ENCODE results near the gene ATG4A. TPM values are rescaled to one million over a fixed set of nuclear protein-coding genes. Genes with fewer than 3 reads are reported as not detected.

The ATG4A gene
- total RNA-seq, 1 experiment from 2014 or later, result 17.0 TPM

GRCh38 chrX:108088511-108088910 lies 3.1 kb upstream of the ATG4A start:
- DNase-seq (ENCODE audit: low read depth in 1 of 2, low spot score in 2 of 2), result no peak
- Histone ChIP-seq H3K36me3 (peaks cover 20% of the 10 kb centered on the region; the same call in 1 of the 2 replicates), H3K4me1 (replicated peaks) (0 out of 2 replicates have a peak, but pooled peaks cover 3% of the 10 kb centered on the region), H3K27ac (no peak overlapping the region), H3K27me3 (replicated peaks) (no peaks in the 10 kb centered on the region), H3K4me3 (no peak overlapping the region), H3K9me3 (replicated peaks) (no peaks in the 10 kb centered on the region)

- H3K9me3 ChIP-seq (replicated peaks), result no peaks in the 10 kb centered on the region
- peak overlapping the region; percentile 61 for H3K4me3 ChIP-seq
- peak overlapping the region; percentile 93 for H3K27ac ChIP-seq
- H3K4me1 ChIP-seq (replicated peaks), result 0 out of 2 replicates have a peak, but pooled peaks cover 3% of the 10 kb centered on the region
- H3K36me3 ChIP-seq, result peaks cover 16% of the 10 kb centered on the region; the same call in 1 of the 2 replicates
- no peaks in the 10 kb centered on the region for H3K27me3 ChIP-seq (replicated peaks)
- DNase-seq (ENCODE audit: low read depth in 1 of 2, low spot score in 2 of 2), result peak in 1 of 2 experiments; percentile 52
Measured at GRCh38 chrX:108090491-108091263, 901 bp upstream of the ATG4A start.

GRCh38 chrX:108091878-108092291 lies 307 bp downstream of the ATG4A start:
- H3K9me3 ChIP-seq (replicated peaks), result no peaks in the 10 kb centered on the region
- peaks cover 12% of the 10 kb centered on the region; the same call in 1 of the 2 replicates for H3K36me3 ChIP-seq
- peak in 1 of 2 experiments; percentile 32 for DNase-seq (ENCODE audit: low read depth in 1 of 2, low spot score in 2 of 2)
- H3K4me3 ChIP-seq, result peak overlapping the region; percentile 61
- H3K27ac ChIP-seq, result no peak overlapping the region
- H3K27me3 ChIP-seq (replicated peaks), result no peaks in the 10 kb centered on the region
- H3K4me1 ChIP-seq (replicated peaks), result peaks cover 4% of the 10 kb centered on the region

DNA sequence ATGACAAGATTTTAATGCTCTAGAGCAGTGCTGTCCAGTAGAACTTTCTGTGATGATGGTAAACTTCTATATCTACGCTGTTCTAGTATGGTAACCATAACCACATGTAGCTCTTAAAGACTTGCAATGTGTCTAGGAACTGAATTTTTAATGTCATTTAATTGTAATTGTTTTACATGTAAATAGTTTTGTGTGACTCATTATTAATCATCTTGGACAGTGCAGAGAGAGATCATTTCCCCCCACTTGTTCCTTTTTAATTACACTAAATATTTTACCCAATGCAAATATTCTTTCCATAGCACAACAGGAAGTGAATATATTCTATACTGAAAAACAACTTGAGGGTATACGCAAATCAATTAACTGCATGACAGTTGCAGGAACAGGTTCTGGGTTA lies 5.8 kb downstream of the ATG4A start:
- Histone ChIP-seq H3K36me3 (no peaks in the 10 kb centered on the region), H3K27ac (no peak overlapping the region), H3K27me3 (replicated peaks) (no peaks in the 10 kb centered on the region), H3K9me3 (replicated peaks) (no peaks in the 10 kb centered on the region), H3K4me1 (replicated peaks) (peaks cover 9% of the 10 kb centered on the region), H3K4me3 (no peak overlapping the region)
- no peak for DNase-seq (ENCODE audit: low read depth in 1 of 2, low spot score in 2 of 2)

- Histone ChIP-seq H3K9me3 (replicated peaks) (no peaks in the 10 kb centered on the region), H3K36me3 (no peaks in the 10 kb centered on the region), H3K27me3 (replicated peaks) (no peaks in the 10 kb centered on the region), H3K4me1 (replicated peaks) (no peaks in the 10 kb centered on the region), H3K27ac (no peak overlapping the region), H3K4me3 (no peak overlapping the region)
- no peak for DNase-seq (ENCODE audit: low read depth in 1 of 2, low spot score in 2 of 2)
Measured at GRCh38 chrX:108105473-108105872, 13.9 kb downstream of the ATG4A start.

GRCh38 chrX:108114541-108114940 lies 23.0 kb downstream of the ATG4A start:
- H3K36me3 ChIP-seq, result no peaks in the 10 kb centered on the region
- no peak for DNase-seq (ENCODE audit: low read depth in 1 of 2, low spot score in 2 of 2)
- H3K9me3 ChIP-seq (replicated peaks), result no peaks in the 10 kb centered on the region
- no peak overlapping the region for H3K4me3 ChIP-seq
- no peaks in the 10 kb centered on the region for H3K4me1 ChIP-seq (replicated peaks)
- no peaks in the 10 kb centered on the region for H3K27me3 ChIP-seq (replicated peaks)
- H3K27ac ChIP-seq, result no peak overlapping the region

- H3K4me3 ChIP-seq, result no peak overlapping the region
- no peak overlapping the region for H3K27ac ChIP-seq
- H3K27me3 ChIP-seq (replicated peaks), result no peaks in the 10 kb centered on the region
- peaks cover 8% of the 10 kb centered on the region for H3K4me1 ChIP-seq (replicated peaks)
- no peak for DNase-seq (ENCODE audit: low read depth in 1 of 2, low spot score in 2 of 2)
- no peaks in the 10 kb centered on the region for H3K9me3 ChIP-seq (replicated peaks)
- H3K36me3 ChIP-seq, result no peaks in the 10 kb centered on the region
Measured at GRCh38 chrX:108117988-108118387, 26.4 kb downstream of the ATG4A start.

- Histone ChIP-seq H3K9me3 (replicated peaks) (no peaks in the 10 kb centered on the region), H3K27me3 (replicated peaks) (no peaks in the 10 kb centered on the region), H3K36me3 (no peaks in the 10 kb centered on the region), H3K27ac (no peak overlapping the region), H3K4me3 (no peak overlapping the region), H3K4me1 (replicated peaks) (peaks cover 16% of the 10 kb centered on the region)
- DNase-seq (ENCODE audit: low read depth in 1 of 2, low spot score in 2 of 2), result no peak
Measured at GRCh38 chrX:108121291-108121690, 29.7 kb downstream of the ATG4A start.

DNA sequence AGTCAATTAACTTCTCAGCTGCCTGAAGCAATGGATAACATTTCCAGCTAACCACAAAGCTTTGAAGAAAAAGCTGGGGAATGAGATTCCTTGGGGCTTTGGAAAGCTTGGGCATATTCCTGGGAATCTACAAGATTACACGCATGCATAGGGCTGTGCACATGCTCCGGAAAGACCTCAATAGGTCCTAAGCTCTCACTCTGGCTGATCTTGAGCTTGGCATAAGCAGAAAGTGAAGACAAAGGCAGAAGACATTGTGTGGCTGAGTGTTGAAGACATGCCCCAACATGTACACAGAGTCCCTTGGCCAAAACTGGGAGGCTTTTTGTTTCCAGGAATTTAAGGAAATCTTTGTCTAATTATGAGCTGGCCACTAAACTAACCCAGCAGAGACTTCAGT lies 31.2 kb downstream of the ATG4A start:
- Histone ChIP-seq H3K27ac (peak overlapping the region; percentile 43; the same call in 1 of the 2 replicates), H3K27me3 (replicated peaks) (no peaks in the 10 kb centered on the region), H3K4me3 (no peak overlapping the region), H3K9me3 (replicated peaks) (no peaks in the 10 kb centered on the region), H3K36me3 (no peaks in the 10 kb centered on the region), H3K4me1 (replicated peaks) (peaks cover 16% of the 10 kb centered on the region)
- DNase-seq (ENCODE audit: low read depth in 1 of 2, low spot score in 2 of 2), result peak in 1 of 2 experiments; percentile 23

GRCh38 chrX:108123591-108124366 lies 32.2 kb downstream of the ATG4A start:
- no peak for DNase-seq (ENCODE audit: low read depth in 1 of 2, low spot score in 2 of 2)
- H3K4me3 ChIP-seq, result no peak overlapping the region
- no peaks in the 10 kb centered on the region for H3K9me3 ChIP-seq (replicated peaks)
- H3K4me1 ChIP-seq (replicated peaks), result peaks cover 16% of the 10 kb centered on the region
- no peaks in the 10 kb centered on the region; the same call in 1 of the 2 replicates for H3K36me3 ChIP-seq
- H3K27ac ChIP-seq, result no peak overlapping the region
- H3K27me3 ChIP-seq (replicated peaks), result no peaks in the 10 kb centered on the region

- no peaks in the 10 kb centered on the region; the same call in 1 of the 2 replicates for H3K36me3 ChIP-seq
- H3K9me3 ChIP-seq (replicated peaks), result no peaks in the 10 kb centered on the region
- H3K27ac ChIP-seq, result no peak overlapping the region
- no peak overlapping the region for H3K4me3 ChIP-seq
- no peak for DNase-seq (ENCODE audit: low read depth in 1 of 2, low spot score in 2 of 2)
- H3K27me3 ChIP-seq (replicated peaks), result no peaks in the 10 kb centered on the region
- peaks cover 27% of the 10 kb centered on the region for H3K4me1 ChIP-seq (replicated peaks)
Measured at GRCh38 chrX:108126661-108127060, 35.1 kb downstream of the ATG4A start.

DNA sequence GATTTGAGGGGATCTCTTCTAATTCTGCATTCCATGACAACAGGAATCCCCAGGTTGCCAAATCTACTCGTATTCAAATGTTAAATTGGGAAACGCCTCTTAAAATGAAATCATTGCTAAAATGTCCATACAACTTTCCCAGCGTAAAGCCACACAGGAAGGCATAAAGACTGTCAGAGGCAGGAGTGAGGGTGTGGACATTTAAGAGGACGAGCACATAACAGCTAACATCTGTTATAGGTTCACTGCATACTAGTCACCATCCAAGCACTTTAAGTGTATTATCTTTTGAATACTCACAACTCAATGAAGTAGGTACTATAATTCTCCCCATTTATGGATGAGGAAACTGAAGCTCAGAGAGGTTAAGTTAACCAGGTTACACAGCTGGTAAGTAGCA lies 35.6 kb downstream of the ATG4A start:
- H3K4me3 ChIP-seq, result no peak overlapping the region
- H3K27ac ChIP-seq, result no peak overlapping the region
- no peaks in the 10 kb centered on the region for H3K9me3 ChIP-seq (replicated peaks)
- H3K36me3 ChIP-seq, result peaks cover 1% of the 10 kb centered on the region
- H3K4me1 ChIP-seq (replicated peaks), result peaks cover 32% of the 10 kb centered on the region
- no peak for DNase-seq (ENCODE audit: low read depth in 1 of 2, low spot score in 2 of 2)
- no peaks in the 10 kb centered on the region for H3K27me3 ChIP-seq (replicated peaks)

GRCh38 chrX:108130889-108131288 lies 39.3 kb downstream of the ATG4A start:
- Histone ChIP-seq H3K27ac (peak overlapping the region; percentile 79), H3K27me3 (replicated peaks) (no peaks in the 10 kb centered on the region), H3K9me3 (replicated peaks) (no peaks in the 10 kb centered on the region), H3K36me3 (peaks cover 7% of the 10 kb centered on the region), H3K4me1 (replicated peaks) (peaks cover 17% of the 10 kb centered on the region), H3K4me3 (no peak overlapping the region)
- no peak for DNase-seq (ENCODE audit: low read depth in 1 of 2, low spot score in 2 of 2)

DNA sequence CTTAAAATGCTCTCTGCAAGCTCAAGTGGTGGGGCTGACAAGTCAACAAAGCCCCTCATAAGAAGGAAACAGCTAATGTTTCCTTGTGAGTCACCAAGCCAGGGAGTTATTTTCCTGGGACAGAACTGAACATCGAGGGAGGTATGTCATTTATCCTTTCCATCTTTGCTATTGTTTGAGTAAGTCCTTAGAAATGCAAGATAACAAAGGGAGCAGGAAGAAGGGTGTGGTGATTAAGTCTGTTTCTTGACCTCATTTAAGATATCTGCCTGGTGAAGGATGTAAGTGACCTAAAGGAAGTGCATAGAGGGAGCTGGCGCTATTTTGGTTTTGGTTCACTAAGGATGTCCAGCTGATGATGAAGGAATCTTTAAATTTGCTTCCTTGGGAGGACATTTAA lies 39.9 kb downstream of the ATG4A start:
- H3K27ac ChIP-seq, result peak overlapping the region; percentile 79
- no peaks in the 10 kb centered on the region for H3K9me3 ChIP-seq (replicated peaks)
- no peak overlapping the region for H3K4me3 ChIP-seq
- H3K36me3 ChIP-seq, result peaks cover 7% of the 10 kb centered on the region
- H3K4me1 ChIP-seq (replicated peaks), result peaks cover 17% of the 10 kb centered on the region
- H3K27me3 ChIP-seq (replicated peaks), result no peaks in the 10 kb centered on the region
- peak; percentile 37 to 67 for DNase-seq (ENCODE audit: low read depth in 1 of 2, low spot score in 2 of 2)
